NCI-H1436 (cell line): ENCODE measurements around the gene SRSF1.
"Not testable (repeated sequence)": the region's sequence is repeated elsewhere in the genome, so short reads cannot be mapped to it uniquely, and the experiment has no call there.

Experiments used
- DNase-seq: peaks from one replicate; lab custom pipeline; 2025; lab: John Stamatoyannopoulos, UW

The SRSF1 gene

GRCh38 chr17:58006924-58007780 lies at the start of gene SRSF1:
Gene SRSF1, minus strand, starts transcription at chr17:58007246. Its CDS starts 109 bp downstream, at chr17:58007137.
- DNase-seq, result peak; percentile 99

- no peak for DNase-seq
Measured at GRCh38 chr17:58056476-58056875, 49.4 kb upstream of the SRSF1 start.

- no peak for DNase-seq
Measured at GRCh38 chr17:58054641-58055040, 47.6 kb upstream of the SRSF1 start.

GRCh38 chr17:58052945-58053715 lies 46.1 kb upstream of the SRSF1 start:
- no peak for DNase-seq

- no peak for DNase-seq
Measured at GRCh38 chr17:58052407-58052806, 45.4 kb upstream of the SRSF1 start.

- no peak for DNase-seq
Measured at GRCh38 chr17:58051468-58051867, 44.4 kb upstream of the SRSF1 start.

GRCh38 chr17:58050966-58051365 lies 43.9 kb upstream of the SRSF1 start:
- no peak for DNase-seq

- DNase-seq, result no peak
Measured at GRCh38 chr17:58049533-58049932, 42.5 kb upstream of the SRSF1 start.

GRCh38 chr17:58047376-58048150 lies 40.5 kb upstream of the SRSF1 start:
- no peak for DNase-seq

- DNase-seq, result no peak
Measured at GRCh38 chr17:58046239-58047094, 39.4 kb upstream of the SRSF1 start.

GRCh38 chr17:58044256-58044655 lies 37.2 kb upstream of the SRSF1 start:
- not testable (repeated sequence) for DNase-seq

- no peak for DNase-seq
Measured at GRCh38 chr17:58043221-58044181, 36.5 kb upstream of the SRSF1 start.

- no peak for DNase-seq
Measured at GRCh38 chr17:58041161-58041560, 34.1 kb upstream of the SRSF1 start.

GRCh38 chr17:58040386-58040785 lies 33.3 kb upstream of the SRSF1 start:
- DNase-seq, result no peak

- DNase-seq, result no peak
Measured at GRCh38 chr17:58039975-58040374, 32.9 kb upstream of the SRSF1 start.

GRCh38 chr17:58032691-58033415 lies 25.8 kb upstream of the SRSF1 start:
- no peak for DNase-seq

- no peak for DNase-seq
Measured at GRCh38 chr17:58028578-58028977, 21.5 kb upstream of the SRSF1 start.

- no peak for DNase-seq
Measured at GRCh38 chr17:58020401-58020800, 13.4 kb upstream of the SRSF1 start.

- DNase-seq, result no peak
Measured at GRCh38 chr17:58019521-58019920, 12.5 kb upstream of the SRSF1 start.

GRCh38 chr17:58019039-58019438 lies 12.0 kb upstream of the SRSF1 start:
- no peak for DNase-seq
